Measurements from ENCODE around the gene MAP6.

Gene MAP6

GRCh38 chr11:75653532-75653931 lies 15.3 kb downstream of the MAP6 start:
- TF ChIP-seq GATA2 (IDR thresholded peaks at IDR 0.05; ENCODE audit: low read depth, low read length) (no peak), GATA3 (IDR thresholded peaks at IDR 0.05; ENCODE audit: low read depth, low read length) (no peak)

- TF ChIP-seq GATA3 (IDR thresholded peaks at IDR 0.05; ENCODE audit: low read depth, low read length) (no peak), GATA2 (IDR thresholded peaks at IDR 0.05; ENCODE audit: low read depth, low read length) (no peak)
Measured at GRCh38 chr11:75652936-75653335, 15.9 kb downstream of the MAP6 start.

GRCh38 chr11:75651218-75651617 lies 17.6 kb downstream of the MAP6 start:
- no peak for TF ChIP-seq GATA3 (IDR thresholded peaks at IDR 0.05; ENCODE audit: low read depth, low read length)
- no peak for TF ChIP-seq GATA2 (IDR thresholded peaks at IDR 0.05; ENCODE audit: low read depth, low read length)

- TF ChIP-seq GATA2 (IDR thresholded peaks at IDR 0.05; ENCODE audit: low read depth, low read length) (no peak), GATA3 (IDR thresholded peaks at IDR 0.05; ENCODE audit: low read depth, low read length) (no peak)
Measured at GRCh38 chr11:75650167-75650723, 18.6 kb downstream of the MAP6 start.

- TF ChIP-seq GATA3 (IDR thresholded peaks at IDR 0.05; ENCODE audit: low read depth, low read length) (no peak), GATA2 (IDR thresholded peaks at IDR 0.05; ENCODE audit: low read depth, low read length) (no peak)
Measured at GRCh38 chr11:75644946-75645345, 23.9 kb downstream of the MAP6 start.

- no peak for TF ChIP-seq GATA3 (IDR thresholded peaks at IDR 0.05; ENCODE audit: low read depth, low read length)
- TF ChIP-seq GATA2 (IDR thresholded peaks at IDR 0.05; ENCODE audit: low read depth, low read length): no peak
Measured at GRCh38 chr11:75644370-75644769, 24.5 kb downstream of the MAP6 start.

GRCh38 chr11:75642402-75643113 lies 26.3 kb downstream of the MAP6 start:
- no peak for TF ChIP-seq GATA3 (IDR thresholded peaks at IDR 0.05; ENCODE audit: low read depth, low read length)
- no peak for TF ChIP-seq GATA2 (IDR thresholded peaks at IDR 0.05; ENCODE audit: low read depth, low read length)

GRCh38 chr11:75639762-75640181 lies 29.1 kb downstream of the MAP6 start:
- TF ChIP-seq GATA2 (IDR thresholded peaks at IDR 0.05; ENCODE audit: low read depth, low read length) (peak; percentile 92), GATA3 (IDR thresholded peaks at IDR 0.05; ENCODE audit: low read depth, low read length) (peak; percentile 69; the same call in 1 of the 2 replicates)

GRCh38 chr11:75637998-75638397 lies 30.8 kb downstream of the MAP6 start:
- peak; percentile 37; the same call in 1 of the 2 replicates for TF ChIP-seq GATA2 (IDR thresholded peaks at IDR 0.05; ENCODE audit: low read depth, low read length)
- TF ChIP-seq GATA3 (IDR thresholded peaks at IDR 0.05; ENCODE audit: low read depth, low read length): no peak

GRCh38 chr11:75635066-75635862 lies 33.6 kb downstream of the MAP6 start:
- TF ChIP-seq GATA3 (IDR thresholded peaks at IDR 0.05; ENCODE audit: low read depth, low read length): no peak
- no peak for TF ChIP-seq GATA2 (IDR thresholded peaks at IDR 0.05; ENCODE audit: low read depth, low read length)

GRCh38 chr11:75633409-75634066 lies 35.3 kb downstream of the MAP6 start:
- TF ChIP-seq GATA2 (IDR thresholded peaks at IDR 0.05; ENCODE audit: low read depth, low read length) (no peak), GATA3 (IDR thresholded peaks at IDR 0.05; ENCODE audit: low read depth, low read length) (no peak)

- TF ChIP-seq GATA3 (IDR thresholded peaks at IDR 0.05; ENCODE audit: low read depth, low read length): no peak
- no peak for TF ChIP-seq GATA2 (IDR thresholded peaks at IDR 0.05; ENCODE audit: low read depth, low read length)
Measured at GRCh38 chr11:75632962-75633361, 35.9 kb downstream of the MAP6 start.

- TF ChIP-seq GATA2 (IDR thresholded peaks at IDR 0.05; ENCODE audit: low read depth, low read length) (no peak), GATA3 (IDR thresholded peaks at IDR 0.05; ENCODE audit: low read depth, low read length) (no peak)
Measured at GRCh38 chr11:75632450-75632849, 36.4 kb downstream of the MAP6 start.

GRCh38 chr11:75631086-75631730 lies 37.6 kb downstream of the MAP6 start:
- TF ChIP-seq GATA2 (IDR thresholded peaks at IDR 0.05; ENCODE audit: low read depth, low read length) (no peak), GATA3 (IDR thresholded peaks at IDR 0.05; ENCODE audit: low read depth, low read length) (no peak)
